ENCODE results near the gene KCNJ6. TPM values are rescaled to one million over a fixed set of nuclear protein-coding genes. Genes with fewer than 3 reads are reported as not detected.

Gene KCNJ6
- total and polyA plus RNA-seq, 2 of the 8 experiments (the other 6 are each of a cell fraction or from before 2014, with no cell fraction given), result 0.51 to 1.2 TPM

- no peak overlapping the region for H3K9ac ChIP-seq (replicated peaks in 1 of 4; ENCODE audit: extremely low read depth in 1 of 4, low read depth in 3 of 4, low read length in 3 of 4)
- 74% methylated on average over 6 of the region's 6 CpGs; no CpG with 5 or more reads in 1 of the 2 experiments for WGBS, 2 experiments (ENCODE audit: extremely low coverage in 1 of 2, insufficient coverage in 1 of 2, insufficient read length in 1 of 2, insufficient replicate concordance in 2 of 2, low coverage in 1 of 2, low lambda C conversion rate in 2 of 2, missing lambda C conversion rate in 1 of 2)
- no peak overlapping the region for H2AK5ac ChIP-seq (ENCODE audit: low read depth, low read length)
- no peaks in the 10 kb centered on the region; a peak in 1 of 4 replicates for H3K79me2 ChIP-seq (ENCODE audit: control insufficient read depth in 1 of 2, insufficient read depth in 2 of 2, low read length in 2 of 2)
- CTCF ChIA-PET (ENCODE audit: partially characterized antibody), result interaction anchor here (0.7 to 2.8 kb wide), 3 partner anchors 17 to 24 kb away, joined by 4 to 16 read pairs (median 6); no protein-coding TSS in a partner anchor
- H3K4me1 ChIP-seq (replicated peaks in 1 of 4; ENCODE audit: control insufficient read depth in 3 of 4, insufficient read depth in 4 of 4, low read length in 3 of 4), result peaks cover 3 to 14% (median 8%) of the 10 kb centered on the region in 4 experiments; a peak in 5 of 7 replicates
- H3K4me3 ChIP-seq (ENCODE audit: extremely low read depth in 1 of 4, insufficient read depth in 2 of 4, low read depth in 3 of 4, low read length in 4 of 4), result no peak overlapping the region
- H3K14ac ChIP-seq (ENCODE audit: insufficient read length), result no peak overlapping the region
- H2BK5ac ChIP-seq (ENCODE audit: low read depth, low read length), result no peak overlapping the region
- H2BK20ac ChIP-seq (ENCODE audit: low read length), result no peak overlapping the region
- TF ChIP-seq POU5F1 (IDR thresholded peaks at IDR 0.05; ENCODE audit: low read depth, low read length) (no peak), SP1 (IDR thresholded peaks at IDR 0.05; ENCODE audit: low read depth, low read length) (no peak), USF2 (IDR thresholded peaks at IDR 0.05; ENCODE audit: low read length) (no peak), JUN (IDR thresholded peaks at IDR 0.05; ENCODE audit: low read depth, low read length) (no peak), BACH1 (IDR thresholded peaks at IDR 0.05; ENCODE audit: low read length) (no peak), SUZ12 (IDR thresholded peaks at IDR 0.05; ENCODE audit: low read length) (no peak), POLR2A (IDR thresholded peaks at IDR 0.05; ENCODE audit: control extremely low read depth in 1 of 2, low read depth in 2 of 2, low read length in 2 of 2) (no peak)
- H3K23me2 ChIP-seq (ENCODE audit: low read depth, low read length), result no peaks in the 10 kb centered on the region
- H2BK12ac ChIP-seq (ENCODE audit: low read depth, low read length), result no peak overlapping the region
- H2AFZ ChIP-seq (ENCODE audit: low read length), result no peak overlapping the region
- no peak overlapping the region for H3K4me2 ChIP-seq (ENCODE audit: insufficient read depth in 1 of 2, low read depth in 2 of 2, low read length in 2 of 2)
- FAIRE-seq (no peak), DNase-seq (ENCODE audit: low read depth in 1 of 2, low spot score in 2 of 2) (no peak)
- no peak overlapping the region for H3K18ac ChIP-seq (ENCODE audit: extremely low read depth, low read length)
- H3K27me3 ChIP-seq (replicated peaks in 1 of 4; ENCODE audit: control insufficient read depth in 3 of 4, extremely low read depth in 1 of 4, insufficient read depth in 3 of 4, low read length in 3 of 4), result no peaks in the 10 kb centered on the region
- no peak overlapping the region for H3K56ac ChIP-seq (replicated peaks; ENCODE audit: insufficient read length, low read depth, low read length)
- no peak overlapping the region for H2BK15ac ChIP-seq (ENCODE audit: low read length)
- POLR2A ChIA-PET (ENCODE audit: partially characterized antibody), result interaction anchor here (1.5 kb wide), 1 partner anchor 17 kb away, joined by 5 read pairs; no protein-coding TSS in a partner anchor
- no peak overlapping the region for H3K23ac ChIP-seq (ENCODE audit: insufficient read length)
- no peaks in the 10 kb centered on the region for H3K9me3 ChIP-seq (ENCODE audit: insufficient read depth in 2 of 2, low read depth in 1 of 2, low read length in 1 of 2)
- no peak overlapping the region for H4K8ac ChIP-seq (ENCODE audit: extremely low read depth, insufficient read depth, low read length)
- H2BK120ac ChIP-seq (replicated peaks; ENCODE audit: low read depth, low read length), result no peak overlapping the region
- H3K27ac ChIP-seq (ENCODE audit: low read depth, low read length), result no peak overlapping the region
- H3K4ac ChIP-seq (replicated peaks; ENCODE audit: insufficient read length, low read depth, low read length), result no peak overlapping the region
- H4K20me1 ChIP-seq (replicated peaks in 1 of 2; ENCODE audit: control insufficient read depth in 1 of 2, insufficient read depth in 2 of 2, low read length in 2 of 2), result no peaks in the 10 kb centered on the region
- H4K91ac ChIP-seq (replicated peaks; ENCODE audit: insufficient read length, low read length), result no peak overlapping the region
- no peaks in the 10 kb centered on the region for H3K36me3 ChIP-seq (ENCODE audit: control insufficient read depth in 2 of 4, insufficient read depth in 4 of 4, low read length in 3 of 4)
- H4K5ac ChIP-seq (ENCODE audit: insufficient read length, low read depth, low read length), result no peak overlapping the region
- H3K79me1 ChIP-seq (ENCODE audit: low read depth, low read length), result no peaks in the 10 kb centered on the region
Measured at GRCh38 chr21:37626320-37626719, 289.9 kb downstream of the KCNJ6 start.
